Hindlimb muscle (tissue), 1 donor: ENCODE data around the gene ANKS4B. TPM values are rescaled to one million over a fixed set of nuclear protein-coding genes. Genes with fewer than 3 reads are reported as not detected.
A peak's percentile ranks its signal among the peaks of the same experiment; 100 is the strongest.

Experiments used
- DNase-seq: peaks from one replicate; pipeline ENCODE4 v3.0.0-alpha.2; 2013
- polyA plus RNA-seq: library from polyadenylated mRNA; unstranded; fragments of 120-200 nt; gene quantifications from one replicate; pipeline ENCODE4 v1.2.1, GENCODE V29; 2013; ENCODE audit not compliant: insufficient read length

The ANKS4B gene
- polyA plus RNA-seq, 1 donor = not detected

DNA sequence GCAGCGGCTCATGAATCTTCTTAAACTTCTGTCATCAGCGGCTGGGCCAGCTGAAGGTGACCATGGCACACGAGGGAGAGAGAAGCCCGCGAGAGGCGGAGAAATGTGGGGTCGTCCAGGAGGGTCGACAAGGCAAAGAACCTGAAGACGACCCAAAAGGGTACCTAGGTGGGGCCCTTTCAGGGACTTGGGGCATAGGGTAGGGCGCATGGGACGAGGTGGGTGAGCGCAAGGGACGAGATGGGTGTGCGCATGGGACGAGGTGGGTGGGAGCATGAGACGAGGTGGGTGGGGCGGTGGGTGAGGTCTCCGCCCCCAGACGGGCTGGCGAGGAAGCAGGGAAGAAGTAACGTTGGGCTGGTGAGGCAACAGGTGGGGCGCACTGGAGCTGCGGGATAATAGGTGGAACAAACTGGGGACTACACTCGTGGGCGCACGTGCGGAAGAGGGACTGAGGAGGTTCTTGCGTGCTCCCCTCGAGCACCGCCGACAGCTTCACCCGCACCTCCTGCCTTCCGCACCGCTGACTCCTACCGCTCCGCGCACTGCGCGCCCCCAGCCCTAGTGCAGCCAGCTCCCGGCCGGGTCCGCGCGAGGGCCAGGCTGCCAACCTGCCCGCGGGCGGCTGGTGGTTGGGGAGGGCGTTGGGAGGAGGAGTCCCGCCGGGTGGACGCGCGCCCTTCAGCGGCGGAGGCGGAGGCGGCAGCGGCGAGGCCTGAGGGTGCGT is 67.8 kb downstream of the ANKS4B start:
- peak; percentile 38 for DNase-seq

DNA sequence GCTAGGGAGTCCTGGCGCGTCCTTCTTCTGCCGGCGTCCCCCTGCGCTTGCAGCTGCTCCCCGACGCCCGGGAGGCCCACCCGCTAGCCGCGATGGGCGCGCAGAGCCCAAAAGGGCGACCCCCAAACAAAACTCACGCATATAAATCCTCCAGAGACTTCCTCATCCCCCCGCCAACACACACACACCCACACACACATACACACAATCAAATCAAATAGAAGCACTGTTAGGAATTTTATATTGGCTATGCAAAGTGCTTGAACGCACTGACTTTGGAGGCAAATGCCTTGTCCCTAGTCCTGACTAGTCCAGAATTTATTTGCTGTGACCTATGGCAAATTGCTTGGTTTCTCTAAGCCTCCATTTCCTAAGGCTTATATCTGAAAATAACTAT is 68.4 kb downstream of the ANKS4B start:
- no peak for DNase-seq

DNA sequence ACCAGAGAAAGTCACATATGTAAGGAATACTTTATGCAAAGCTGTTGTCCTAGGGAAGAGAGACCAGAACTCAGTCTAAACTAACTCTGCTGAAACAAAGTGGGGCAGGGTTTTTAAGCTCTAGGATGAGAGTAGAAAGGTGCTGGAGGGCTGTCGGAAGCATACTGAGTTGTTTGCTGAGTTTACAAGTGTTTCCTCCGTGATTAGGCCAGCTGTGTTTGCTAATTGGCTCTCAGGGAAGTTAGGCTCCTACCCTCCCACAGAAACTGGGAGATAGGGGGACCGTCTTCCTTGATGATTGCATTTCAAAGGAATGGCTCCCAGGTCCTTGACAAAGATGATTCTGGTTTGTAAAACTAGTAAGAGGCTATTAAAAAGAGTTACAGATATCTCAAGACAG is 69.0 kb downstream of the ANKS4B start:
- no peak for DNase-seq

DNA sequence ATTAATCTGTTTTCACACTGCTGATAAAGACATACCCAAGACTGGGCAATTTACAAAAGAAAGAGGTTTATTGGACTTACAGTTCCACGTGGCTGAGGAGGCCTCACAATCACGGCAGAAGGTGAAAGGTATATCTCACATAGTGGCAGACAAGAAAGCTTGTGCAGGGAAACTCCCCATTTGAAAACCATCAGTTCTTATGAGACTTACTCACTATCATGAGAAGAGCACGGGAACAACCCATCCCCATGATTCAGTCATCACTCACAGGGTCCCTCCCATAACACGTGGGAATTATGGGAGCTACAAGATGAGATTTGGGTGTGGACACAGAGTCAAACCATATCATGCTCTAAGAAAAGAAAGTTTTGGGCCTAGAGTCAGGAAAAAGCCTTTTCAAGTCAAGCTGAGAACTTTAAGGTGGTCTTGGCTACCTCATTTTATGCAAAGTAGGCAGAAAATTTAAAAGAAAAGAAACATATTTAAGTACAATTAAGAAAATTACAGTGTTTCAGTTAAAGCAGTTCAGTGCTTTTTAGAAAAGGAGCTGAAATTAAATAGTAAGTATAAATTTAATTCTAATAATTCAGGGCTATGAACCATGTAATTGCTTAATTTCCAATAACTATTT is 69.5 kb downstream of the ANKS4B start:
- no peak for DNase-seq

Other genes with a start within 250 kb of the ANKS4B start
- gene DNAH3, start 82.9 kb upstream of the ANKS4B start, polyA plus RNA-seq = 0.17 TPM
- 37.4 TPM for gene LDAF1, start 75.0 kb upstream of the ANKS4B start, polyA plus RNA-seq
- gene ZP2, start 22.1 kb upstream of the ANKS4B start, polyA plus RNA-seq = 0.18 TPM
- not detected for gene CRYM, start 44.6 kb downstream of the ANKS4B start, polyA plus RNA-seq